ENCODE results near the gene PPEF1.

- TF ChIP-seq POLR2AphosphoS5 (IDR thresholded peaks at IDR 0.05; ENCODE audit: low read depth, low read length), result no peak
- no peak for TF ChIP-seq TAF1 (IDR thresholded peaks at IDR 0.05; ENCODE audit: low read depth, low read length)
- TF ChIP-seq POLR2A (IDR thresholded peaks at IDR 0.05; ENCODE audit: low read depth, low read length), result no peak
- TF ChIP-seq SPI1 (IDR thresholded peaks at IDR 0.05; ENCODE audit: low read depth, low read length), result no peak
- TF ChIP-seq PAX5 (IDR thresholded peaks at IDR 0.05; ENCODE audit: insufficient read depth, low read length, severe bottlenecking), result no peak
Observed at GRCh38 chrX:18666614-18667013, 40.8 kb upstream of the PPEF1 start.

Data from GM12891 (cell line).